B cell (primary cell): ENCODE measurements around the gene ADAMTS2.

Experiments
- EZH2 ChIP-seq: IDR thresholded peaks from 2 replicates; pipeline ENCODE4 v1.6.1; 2012; ENCODE audit warnings: borderline replicate concordance, low read depth, mild to moderate bottlenecking, moderate library complexity, low read length; ENCODE audit not compliant: insufficient read depth, poor library complexity, severe bottlenecking
- TF ChIP-seq, protein P1 (sequence below): fragments of 200-600 bp; IDR thresholded peaks from one replicate; pipeline ENCODE4 v1.8.0; 2022; ENCODE audit warnings: antibody characterized with exemption, mild to moderate bottlenecking

DNA sequence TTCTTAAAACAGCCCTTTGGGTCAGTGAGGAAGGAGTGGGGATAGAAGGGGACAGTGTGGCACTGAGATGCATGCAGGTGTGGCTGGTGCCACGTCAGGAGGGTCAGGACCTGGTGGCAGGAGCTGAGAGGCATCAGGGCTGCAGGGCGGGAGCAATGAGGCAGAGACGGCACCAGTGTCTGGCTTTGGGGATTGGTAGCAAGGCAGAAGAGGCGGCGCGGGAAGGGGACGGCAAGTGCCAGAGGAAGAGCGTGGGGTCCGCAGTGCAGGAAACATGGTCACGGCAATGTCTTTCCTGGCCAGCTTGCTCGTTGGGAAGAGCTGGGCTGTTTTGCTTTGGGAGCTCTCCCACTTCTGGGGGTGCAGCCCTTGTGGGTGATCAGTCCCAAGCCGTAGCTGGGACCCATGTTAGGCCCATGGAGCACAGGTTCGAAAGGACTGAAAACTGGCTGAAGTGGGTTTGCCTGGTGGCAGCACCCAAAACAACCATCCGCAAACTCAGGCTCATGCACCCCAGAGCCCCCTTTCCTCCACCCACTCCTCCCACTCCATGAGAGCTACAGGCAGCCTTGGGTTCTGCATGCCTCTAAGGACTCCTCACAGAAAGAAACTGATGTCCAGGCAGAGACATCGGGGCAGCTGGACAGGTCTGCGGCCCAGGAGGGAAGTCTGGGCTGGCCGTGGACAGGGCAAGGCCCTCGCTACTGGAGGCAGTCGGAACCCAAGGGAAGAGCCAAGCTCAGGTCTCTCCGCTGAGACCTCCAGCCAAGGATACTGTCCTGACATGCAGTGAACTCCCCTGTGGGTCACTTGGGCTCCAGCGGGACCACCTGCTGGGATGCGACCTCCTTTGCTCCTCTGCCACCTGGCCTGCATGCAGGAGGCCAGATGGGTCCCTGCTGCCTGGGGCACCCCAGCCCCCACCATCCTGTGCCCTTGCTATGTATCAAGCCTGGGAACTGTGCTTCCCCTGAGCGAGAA, 180.6 kb downstream of the ADAMTS2 start:
- TF ChIP-seq, protein P1, sequence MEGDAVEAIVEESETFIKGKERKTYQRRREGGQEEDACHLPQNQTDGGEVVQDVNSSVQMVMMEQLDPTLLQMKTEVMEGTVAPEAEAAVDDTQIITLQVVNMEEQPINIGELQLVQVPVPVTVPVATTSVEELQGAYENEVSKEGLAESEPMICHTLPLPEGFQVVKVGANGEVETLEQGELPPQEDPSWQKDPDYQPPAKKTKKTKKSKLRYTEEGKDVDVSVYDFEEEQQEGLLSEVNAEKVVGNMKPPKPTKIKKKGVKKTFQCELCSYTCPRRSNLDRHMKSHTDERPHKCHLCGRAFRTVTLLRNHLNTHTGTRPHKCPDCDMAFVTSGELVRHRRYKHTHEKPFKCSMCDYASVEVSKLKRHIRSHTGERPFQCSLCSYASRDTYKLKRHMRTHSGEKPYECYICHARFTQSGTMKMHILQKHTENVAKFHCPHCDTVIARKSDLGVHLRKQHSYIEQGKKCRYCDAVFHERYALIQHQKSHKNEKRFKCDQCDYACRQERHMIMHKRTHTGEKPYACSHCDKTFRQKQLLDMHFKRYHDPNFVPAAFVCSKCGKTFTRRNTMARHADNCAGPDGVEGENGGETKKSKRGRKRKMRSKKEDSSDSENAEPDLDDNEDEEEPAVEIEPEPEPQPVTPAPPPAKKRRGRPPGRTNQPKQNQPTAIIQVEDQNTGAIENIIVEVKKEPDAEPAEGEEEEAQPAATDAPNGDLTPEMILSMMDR, result no peak
- TF ChIP-seq EZH2, result no peak
